CD4-positive, alpha-beta T cell (primary cell): ENCODE measurements around the gene NUP62CL. TPM values are rescaled to one million over a fixed set of nuclear protein-coding genes. Genes with fewer than 3 reads are reported as not detected.
A peak's percentile ranks its signal among the peaks of the same experiment; 100 is the strongest.

ENCODE experiments used
- ATAC-seq: fragments of 200-7000 bp; cut with Tn5 transposase; one replicate; pipeline ENCODE4 v1.10.0; 2022; ENCODE audit warnings: mild to moderate bottlenecking; ENCODE audit not compliant: poor library complexity
- CTCF ChIA-PET: fragments of 350-600 bp; sonication (Branson Sonifier 250); formaldehyde crosslinking; loops from one replicate; lab custom pipeline; 2021; ENCODE audit warnings: antibody characterized with exemption, inconsistent platforms; lab: Charles Lee
- POLR2A ChIA-PET: fragments of 350-600 bp; sonication (Branson Sonifier 250); formaldehyde crosslinking; loops from one replicate; lab custom pipeline; 2021; ENCODE audit warnings: antibody characterized with exemption, inconsistent platforms; lab: Charles Lee
- DNase-seq, 14 experiments: peaks; one replicate each; pipeline ENCODE4 v3.0.0-alpha.2; 2013 to 2020; ENCODE audit warnings: mixed read lengths in 2 of 14
- H3K27ac ChIP-seq, 2 donors: one replicate each; pipeline versions ENCODE4 v1.5.1 to v1.7.0; 2013; ENCODE audit warnings: low read length in 2 of 2, low read depth in 1 of 2, mild to moderate bottlenecking in 1 of 2
- H3K27me3 ChIP-seq, 2 experiments: 1 replicate in 1 of 2; 2 replicates in 1 of 2; pipeline versions ENCODE4 v1.6.1 to v1.7.0; 2013; ENCODE audit warnings: low read length in 2 of 2, control low read depth in 1 of 2, mild to moderate bottlenecking in 1 of 2, moderate library complexity in 1 of 2; ENCODE audit not compliant: insufficient read depth in 2 of 2, control insufficient read depth in 1 of 2
- H3K36me3 ChIP-seq: one replicate; pipeline ENCODE4 v1.6.1; 2013; ENCODE audit warnings: low read length, control low read depth; ENCODE audit not compliant: insufficient read depth
- H3K4me1 ChIP-seq: one replicate; pipeline ENCODE4 v1.6.1; 2013; ENCODE audit warnings: low read length, control low read depth; ENCODE audit not compliant: insufficient read depth
- H3K4me3 ChIP-seq: one replicate; pipeline ENCODE4 v1.5.1; 2013; ENCODE audit warnings: mild to moderate bottlenecking, low read length, moderate library complexity
- H3K9me3 ChIP-seq, 2 experiments: 1 replicate in 1 of 2; 2 replicates in 1 of 2; pipeline versions ENCODE4 v1.6.1 to v1.7.0; 2013; ENCODE audit warnings: low read length in 2 of 2, mild to moderate bottlenecking in 2 of 2, control low read depth in 1 of 2, moderate library complexity in 1 of 2; ENCODE audit not compliant: control insufficient read depth in 1 of 2, insufficient read depth in 1 of 2
- H3K27ac Mint-ChIP-seq: one replicate; pipeline ENCODE4 v1.8.0; 2020; ENCODE audit warnings: mixed read lengths
- H3K27me3 Mint-ChIP-seq: one replicate; pipeline ENCODE4 v1.8.0; 2021; ENCODE audit warnings: mixed read lengths
- H3K36me3 Mint-ChIP-seq: one replicate; pipeline ENCODE4 v1.8.0; 2021; ENCODE audit warnings: low read depth, mixed read lengths
- H3K4me1 Mint-ChIP-seq: one replicate; pipeline ENCODE4 v1.8.0; 2021; ENCODE audit warnings: low read depth, mixed read lengths
- H3K4me3 Mint-ChIP-seq: one replicate; pipeline ENCODE4 v1.8.0; 2020; ENCODE audit warnings: mild to moderate bottlenecking, mixed read lengths
- H3K9me3 Mint-ChIP-seq: one replicate; pipeline ENCODE4 v1.8.0; 2020; ENCODE audit warnings: mixed read lengths
- CTCF ChIP-seq: fragments of 200-600 bp; IDR thresholded peaks from one replicate; pipeline ENCODE4 v1.8.0; 2022; ENCODE audit warnings: antibody characterized with exemption, mild to moderate bottlenecking
- intact Hi-C, 2 experiments: fragments of 100-400 bp; cut with DNase I in 1 of 2; cut with micrococcal nuclease in 1 of 2; formaldehyde crosslinking; loops; one replicate each; pipeline versions ENCODE4 v1.15.1 to v1.9.0; 2023 to 2025; cut with DNase I, micrococcal nuclease
- polyA plus RNA-seq, 2 donors: library from polyadenylated mRNA; unstranded; fragments of 120-200 nt; gene quantifications; one replicate each; pipeline ENCODE4 v1.2.1, GENCODE V29; 2013
- total RNA-seq, 174 experiments: library from RNA in 2 of 174; stranded (reverse) in 2 of 174; gene quantifications; one replicate each; pipeline ENCODE4 v1.2.3 and lab custom pipeline; 2021 to 2026

NUP62CL gene
- total RNA-seq (under 1 TPM; 0.74 to 0.81 TPM), total RNA-seq (lab: John Stamatoyannopoulos, UW) (0.25 to 5.8 (median 1.6) reads per million in 172 experiments)
- 1.5 TPM for polyA plus RNA-seq (2013, experiment 1 of 2)
- polyA plus RNA-seq (2013, experiment 2 of 2): 0.93 TPM

GRCh38 chrX:107205770-107206696 is at the start of gene NUP62CL, which contains the start of gene DNAAF6:
Gene NUP62CL, minus strand, starts transcription at chrX:107206433. Its CDS starts 31,287 bp downstream, at chrX:107175146.
Gene DNAAF6, plus strand, starts transcription at chrX:107206611. Its CDS starts 6,265 bp downstream, at chrX:107212876.
- H3K4me3 ChIP-seq: peak within 1 kb of the TSS; percentile 70
- peaks cover 9% of the 10 kb centered on the region for H3K4me1 ChIP-seq
- H3K27ac ChIP-seq: no peak within 1 kb of the TSS
- peak; percentile 92 for ATAC-seq
- peak; percentile 35 to 86 (median 58) for DNase-seq
- intact Hi-C loops: loop anchor here (5.0 to 10.0 kb wide), 3 partner anchors 81 to 201 kb away; partner anchors contain the start of genes MORC4 (in 1 of the 2) and RBM41 (in 1 of the 2)
- H3K27me3 ChIP-seq: no peaks in the 10 kb centered on the region
- Mint-ChIP-seq H3K9me3 (no peaks in the 10 kb centered on the region), H3K27ac (peak within 1 kb of the TSS; percentile 30), H3K4me3 (peak within 1 kb of the TSS; percentile 88), H3K36me3 (no peaks in the 10 kb centered on the region), H3K4me1 (peaks cover 12% of the 10 kb centered on the region), H3K27me3 (no peaks in the 10 kb centered on the region)
- CTCF ChIA-PET: no interaction called here
- POLR2A ChIA-PET: no interaction called here
- no peaks in the 10 kb centered on the region for H3K36me3 ChIP-seq
- TF ChIP-seq CTCF: no peak
- no peaks in the 10 kb centered on the region for H3K9me3 ChIP-seq

GRCh38 chrX:107228486-107228819 is 22.2 kb upstream of the NUP62CL start:
- Histone ChIP-seq H3K4me3 (no peak overlapping the region), H3K27ac (no peak overlapping the region), H3K27me3 (no peaks in the 10 kb centered on the region), H3K9me3 (no peaks in the 10 kb centered on the region), H3K36me3 (no peaks in the 10 kb centered on the region), H3K4me1 (no peaks in the 10 kb centered on the region)
- no peaks in the 10 kb centered on the region for H3K36me3 Mint-ChIP-seq
- intact Hi-C loops: no loop called here
- no peak overlapping the region for H3K4me3 Mint-ChIP-seq
- no peak for TF ChIP-seq CTCF
- H3K9me3 Mint-ChIP-seq: no peaks in the 10 kb centered on the region
- ChIA-PET CTCF (no interaction called here), POLR2A (no interaction called here)
- no peak for DNase-seq
- H3K4me1 Mint-ChIP-seq: no peaks in the 10 kb centered on the region
- H3K27ac Mint-ChIP-seq: no peak overlapping the region
- H3K27me3 Mint-ChIP-seq: peaks cover 7% of the 10 kb centered on the region
- no peak for ATAC-seq

- no peaks in the 10 kb centered on the region for H3K9me3 ChIP-seq
- POLR2A ChIA-PET: no interaction called here
Measured at GRCh38 chrX:107227780-107228485, 21.7 kb upstream of the NUP62CL start.

More at GRCh38 chrX:107227780-107228485, 21.7 kb upstream of the NUP62CL start:
- Mint-ChIP-seq H3K4me1 (no peaks in the 10 kb centered on the region), H3K4me3 (no peak overlapping the region), H3K9me3 (no peaks in the 10 kb centered on the region), H3K36me3 (no peaks in the 10 kb centered on the region), H3K27ac (no peak overlapping the region), H3K27me3 (peaks cover 7% of the 10 kb centered on the region)
- Histone ChIP-seq H3K27me3 (no peaks in the 10 kb centered on the region), H3K27ac (no peak overlapping the region), H3K4me3 (no peak overlapping the region), H3K36me3 (no peaks in the 10 kb centered on the region), H3K4me1 (no peaks in the 10 kb centered on the region)
- ATAC-seq (no peak), DNase-seq (no peak)
- TF ChIP-seq CTCF: no peak
- intact Hi-C loops: no loop called here
- CTCF ChIA-PET: no interaction called here
